Heart right ventricle (tissue), 16 donors: ENCODE measurements around the gene CXCL11. TPM values are rescaled to one million over a fixed set of nuclear protein-coding genes. Genes with fewer than 3 reads are reported as not detected.
"Not testable (repeated sequence)": the region's sequence is repeated elsewhere in the genome, so short reads cannot be mapped to it uniquely, and the experiment has no call there.

Source experiments
- ATAC-seq, 8 donors: fragments of 200-7000 bp; cut with Tn5 transposase; one replicate each; pipeline ENCODE4 v1.9.1; 2020; ENCODE audit warnings: mild to moderate bottlenecking in 8 of 8, moderate library complexity in 8 of 8, moderate number of reproducible peaks in 1 of 8
- DNase-seq, 2 donors: peaks; one replicate each; pipeline ENCODE4 v3.0.0-alpha.2; 2020
- H3K27ac ChIP-seq, 10 donors: fragments of 200-600 bp; sonication (generic) in 2 of 10; one replicate each; pipeline versions ENCODE4 v1.5.0 to v1.8.0; 2020 to 2022; ENCODE audit warnings: mild to moderate bottlenecking in 3 of 10
- H3K27me3 ChIP-seq, 7 donors: fragments of 200-600 bp; one replicate each; pipeline ENCODE4 v1.8.0; 2021 to 2022; ENCODE audit warnings: mild to moderate bottlenecking in 2 of 7
- H3K36me3 ChIP-seq, 9 donors: fragments of 200-600 bp; sonication (generic) in 1 of 9; one replicate each; pipeline versions ENCODE4 v1.5.0 to v1.8.0; 2020 to 2022; ENCODE audit warnings: mild to moderate bottlenecking in 2 of 9
- H3K4me1 ChIP-seq, 9 donors: fragments of 200-600 bp; sonication (generic) in 1 of 9; one replicate each; pipeline versions ENCODE4 v1.5.0 to v1.8.0; 2020 to 2022; ENCODE audit warnings: mild to moderate bottlenecking in 4 of 9
- H3K4me3 ChIP-seq, 10 donors: fragments of 200-600 bp; sonication (generic) in 2 of 10; one replicate each; pipeline versions ENCODE4 v1.5.0 to v1.8.0; 2020 to 2022; ENCODE audit warnings: mild to moderate bottlenecking in 7 of 10, moderate library complexity in 2 of 10
- H3K9me3 ChIP-seq, 11 donors: fragments of 200-600 bp in 10 of 11; sonication (generic) in 2 of 11; one replicate each; pipeline versions ENCODE4 v1.5.0 to v1.8.0; 2013 to 2022; ENCODE audit warnings: mild to moderate bottlenecking in 2 of 11, control low read depth in 1 of 11, moderate library complexity in 1 of 11
- CTCF ChIP-seq, 9 donors: fragments of 200-600 bp; sonication (generic) in 2 of 9; IDR thresholded peaks; one replicate each; pipeline versions ENCODE4 v1.5.0 to v1.8.0; 2021 to 2022; ENCODE audit warnings: antibody characterized with exemption in 9 of 9, mild to moderate bottlenecking in 5 of 9, moderate library complexity in 1 of 9
- WGBS, 2 donors: extraction: QIAGEN DNeasy Blood & Tissue Kit; methylation state at CpG; one replicate each; pipeline ENCODE4 v1.1.7; 2013; ENCODE audit warnings: inconsistent platforms in 1 of 2; 5-methylcytosine and 5-hydroxymethylcytosine counted together
- intact Hi-C, 10 donors: fragments of 100-400 bp; cut with DNase I; formaldehyde crosslinking; loops; one replicate each; pipeline versions ENCODE4 v1.11.1 to v1.14.2; 2022
- polyA plus RNA-seq, 2 donors: library from polyadenylated mRNA; stranded (reverse); fragments of 200-250 nt; gene quantifications; one replicate each; pipeline ENCODE4 v1.2.3, GENCODE V29; 2013
- total RNA-seq, 10 donors: library from RNA; stranded (reverse); fragmentation: NEBNext Ultra II Directional in 3 of 10; extraction: Animal tissue kit (Norgen Biotek cat#: 25700) in 3 of 10; gene quantifications; one replicate each; pipeline versions ENCODE4 v1.2.1 to v1.2.4, GENCODE V29; 2021 to 2023
- donor health status: Arrhythmogenic right ventricular cardiomyopathy.
- donor health status: ischemic (EF 13 %, LVEDD 7.1; RV severe dilation, severe dysfunction).
- donor health status: healthy with polysubstance abuse.
- donor health status: DM: no; HTN: yes; CAD: no.
- donor health status: DM: no; HTN: no; CAD: no.
- donor health status: ischemic (EF 25% LVEDD 6.9; RV normal size, moderate dysfunction).
- donor health status: ischemic (EF 25% LVEDD 5.7; RV mildly dilated, moderate dysfunction).
- donor health status: healthy.
- donor health status: DM: yes; HTN: yes; CAD: no.
- donor health status: Ischemic cardiomyopathy.
- donor health status: ischemic (EF 35%, LVEDD 5.7; RV mildly dilated, moderate dysfunction).
- donor health status: nonischemic (EF 11% LVEDD 7.7; RV severe dilation, severe dysfunction).
- donor health status: DM: yes; HTN: yes; CAD: no.
- donor health status: PGD.
- donor health status: ischemic (EF 29% LVEDD 5.4; RV normal size, mild dysfunction).
- donor health status: nonischemic (EF 23%, LVEDD 6.1; RV moderate dilation, normal function).

The CXCL11 gene
- total and polyA plus RNA-seq, 12 donors = 0.07 to 61.0 (median 0.34) TPM; not detected in 6

DNA sequence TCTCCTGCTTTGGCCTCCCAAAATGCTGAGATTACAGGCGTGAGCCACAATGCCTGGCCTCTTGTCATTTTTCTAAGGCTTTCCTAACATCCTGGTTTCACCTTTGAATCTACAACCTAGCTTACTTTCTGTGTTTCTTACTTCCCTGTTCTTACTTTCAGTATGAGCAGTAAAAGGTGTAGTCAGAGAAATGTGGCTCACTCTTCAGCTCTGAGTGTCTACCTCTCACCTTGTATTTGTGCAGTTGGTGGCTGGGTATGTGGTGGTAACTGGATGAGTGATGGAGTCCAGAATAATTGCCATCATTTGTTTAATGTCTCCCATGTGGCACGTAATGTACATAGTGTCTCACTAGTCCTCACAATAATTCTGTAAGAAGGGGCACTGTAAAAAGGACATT lies 19.1 kb upstream of the CXCL11 start:
- ATAC-seq (no peak), DNase-seq (no peak)
- H3K36me3 ChIP-seq = no peaks in the 10 kb centered on the region
- no peak for TF ChIP-seq CTCF (IDR thresholded peaks at IDR 0.05)
- H3K4me3 ChIP-seq = no peak overlapping the region
- intact Hi-C loops = no loop called here
- no peaks in the 10 kb centered on the region for H3K9me3 ChIP-seq
- peaks cover 0 to 20% (median 0%) of the 10 kb centered on the region in 7 donors for H3K27me3 ChIP-seq
- peaks cover 0 to 8% (median 0%) of the 10 kb centered on the region in 9 donors for H3K4me1 ChIP-seq
- no peak overlapping the region for H3K27ac ChIP-seq
- WGBS, 2 donors = 85 to 90% methylated on average over 2 of the region's 2 CpGs

DNA sequence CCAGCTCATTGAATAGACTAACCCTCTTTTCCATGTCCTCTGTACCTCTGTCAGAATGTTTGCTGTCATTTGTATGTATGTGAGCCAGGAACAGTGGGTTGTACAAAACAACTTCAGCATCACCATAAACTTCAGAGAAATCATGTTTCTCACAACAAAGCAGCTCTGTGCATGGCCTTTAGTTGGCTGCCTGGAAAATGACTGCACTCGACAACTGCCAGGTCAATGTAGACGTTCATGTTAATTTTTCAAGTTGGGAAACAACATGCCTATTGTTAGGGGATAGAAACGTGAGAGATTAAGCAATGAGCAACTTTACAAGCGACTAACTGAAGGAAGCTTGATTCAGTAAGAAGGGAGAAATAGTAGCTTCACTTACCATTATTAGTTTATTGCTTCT lies 17.9 kb upstream of the CXCL11 start:
- intact Hi-C loops = no loop called here
- peaks cover 0 to 20% (median 0%) of the 10 kb centered on the region in 7 donors for H3K27me3 ChIP-seq
- no peak for TF ChIP-seq CTCF (IDR thresholded peaks at IDR 0.05)
- ATAC-seq = no peak
- 32 to 43% methylated on average over 4 of the region's 4 CpGs for WGBS, 2 donors
- H3K9me3 ChIP-seq = no peaks in the 10 kb centered on the region
- H3K4me1 ChIP-seq = no peaks in the 10 kb centered on the region
- H3K27ac ChIP-seq = no peak overlapping the region
- no peak for DNase-seq
- no peaks in the 10 kb centered on the region for H3K36me3 ChIP-seq
- no peak overlapping the region for H3K4me3 ChIP-seq

- ATAC-seq, H3K9me3 ChIP-seq, intact Hi-C loops, H3K4me1 ChIP-seq, DNase-seq, H3K36me3 ChIP-seq, H3K27ac ChIP-seq, H3K4me3 ChIP-seq: not testable (repeated sequence)
- 87 to 93% methylated on average over 26 to 27 of the region's 27 CpGs for WGBS, 2 donors
- peaks cover 0 to 10% (median 0%) of the 10 kb centered on the region in 7 donors for H3K27me3 ChIP-seq
Observed at GRCh38 chr4:76050560-76051050, 14.7 kb upstream of the CXCL11 start.

GRCh38 chr4:76049860-76050416 lies 14.1 kb upstream of the CXCL11 start:
- H3K9me3 ChIP-seq, H3K27ac ChIP-seq, DNase-seq, H3K4me3 ChIP-seq, ATAC-seq, intact Hi-C loops, H3K36me3 ChIP-seq, H3K4me1 ChIP-seq: not testable (repeated sequence)
- WGBS, 2 donors = 89 to 90% methylated on average over 15 to 16 of the region's 17 CpGs
- H3K27me3 ChIP-seq = peaks cover 0 to 10% (median 0%) of the 10 kb centered on the region in 7 donors

GRCh38 chr4:76044686-76045085 lies 8.8 kb upstream of the CXCL11 start:
- intact Hi-C loops, H3K9me3 ChIP-seq, DNase-seq, ATAC-seq, H3K4me1 ChIP-seq, H3K4me3 ChIP-seq, H3K27me3 ChIP-seq, H3K27ac ChIP-seq, H3K36me3 ChIP-seq: not testable (repeated sequence)
- WGBS, 2 donors = 77 to 82% methylated on average over 4 of the region's 4 CpGs

GRCh38 chr4:76043306-76043705 lies 7.4 kb upstream of the CXCL11 start:
- H3K4me1 ChIP-seq, H3K27ac ChIP-seq, intact Hi-C loops, ATAC-seq, H3K9me3 ChIP-seq, H3K36me3 ChIP-seq, DNase-seq, H3K27me3 ChIP-seq, H3K4me3 ChIP-seq: not testable (repeated sequence)
- 97 to 98% methylated on average over 15 to 18 of the region's 18 CpGs for WGBS, 2 donors

- H3K4me1 ChIP-seq, intact Hi-C loops, DNase-seq, H3K27me3 ChIP-seq, ATAC-seq, H3K4me3 ChIP-seq, H3K9me3 ChIP-seq, H3K27ac ChIP-seq, H3K36me3 ChIP-seq: not testable (repeated sequence)
- WGBS, 2 donors = 77 to 79% methylated on average over 16 to 17 of the region's 18 CpGs
Observed at GRCh38 chr4:76042241-76042998, 6.5 kb upstream of the CXCL11 start.
